ENCODE results near the gene SMARCA4.

SMARCA4 gene

DNA sequence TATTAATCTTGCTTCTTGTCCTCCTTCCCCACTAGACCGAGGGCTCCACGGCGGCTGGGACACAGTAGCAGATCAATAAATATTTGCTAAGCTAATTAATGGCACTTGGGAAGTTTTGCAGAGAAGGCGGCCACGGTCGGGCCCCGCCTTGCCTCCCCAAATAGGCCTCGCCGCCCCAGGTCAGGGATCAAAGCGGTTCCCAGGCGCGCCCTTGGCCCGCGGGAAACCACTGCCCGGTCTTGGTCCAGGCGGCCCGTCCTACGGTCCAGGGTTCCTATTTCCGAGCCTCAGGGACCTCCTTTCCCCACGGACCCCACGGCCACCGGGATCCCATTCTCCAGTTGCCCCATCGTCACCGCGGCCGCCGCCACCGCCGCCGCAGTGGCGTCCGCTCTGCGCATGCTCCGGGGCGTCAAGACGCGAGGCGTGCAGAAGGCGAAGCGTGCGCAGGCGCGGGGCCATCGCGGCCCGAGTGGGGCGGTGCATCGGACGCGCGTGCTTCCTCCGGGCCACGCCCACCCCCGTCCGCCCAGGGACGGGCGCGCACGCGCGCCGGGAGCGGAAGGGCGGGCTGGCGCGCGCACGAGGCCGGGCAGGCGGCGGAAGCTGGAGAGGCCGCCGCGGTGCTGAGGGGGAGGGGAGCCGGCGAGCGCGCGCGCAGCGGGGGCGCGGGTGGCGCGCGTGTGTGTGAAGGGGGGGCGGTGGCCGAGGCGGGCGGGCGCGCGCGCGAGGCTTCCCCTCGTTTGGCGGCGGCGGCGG, at the start of gene SMARCA4:
SMARCA4 (plus strand) TSS at position 717 of the 759 bp plus-strand sequence. CDS start 23,122 bp downstream, outside the sequence.
- Histone ChIP-seq H3K4me3 (ENCODE audit: low read length) (peak within 1 kb of the TSS; percentile 73), H3K27me3 (ENCODE audit: control insufficient read depth, insufficient read depth, low read length) (no peaks in the 10 kb centered on the region), H3K27ac (ENCODE audit: low read length) (no peak within 1 kb of the TSS), H3K9me3 (ENCODE audit: control insufficient read depth, insufficient read depth, low read length) (no peaks in the 10 kb centered on the region), H3K4me1 (ENCODE audit: control insufficient read depth, insufficient read depth, low read length) (peaks cover 4% of the 10 kb centered on the region; the same call in 1 of the 2 replicates), H3K36me3 (ENCODE audit: control insufficient read depth, insufficient read depth, low read length) (no peaks in the 10 kb centered on the region)
- no CpG with 5 or more reads among the region's 100 CpGs for WGBS (ENCODE audit: insufficient coverage, insufficient read length)
- peak; percentile 92 for DNase-seq (ENCODE audit: low read depth, low spot score)

DNA sequence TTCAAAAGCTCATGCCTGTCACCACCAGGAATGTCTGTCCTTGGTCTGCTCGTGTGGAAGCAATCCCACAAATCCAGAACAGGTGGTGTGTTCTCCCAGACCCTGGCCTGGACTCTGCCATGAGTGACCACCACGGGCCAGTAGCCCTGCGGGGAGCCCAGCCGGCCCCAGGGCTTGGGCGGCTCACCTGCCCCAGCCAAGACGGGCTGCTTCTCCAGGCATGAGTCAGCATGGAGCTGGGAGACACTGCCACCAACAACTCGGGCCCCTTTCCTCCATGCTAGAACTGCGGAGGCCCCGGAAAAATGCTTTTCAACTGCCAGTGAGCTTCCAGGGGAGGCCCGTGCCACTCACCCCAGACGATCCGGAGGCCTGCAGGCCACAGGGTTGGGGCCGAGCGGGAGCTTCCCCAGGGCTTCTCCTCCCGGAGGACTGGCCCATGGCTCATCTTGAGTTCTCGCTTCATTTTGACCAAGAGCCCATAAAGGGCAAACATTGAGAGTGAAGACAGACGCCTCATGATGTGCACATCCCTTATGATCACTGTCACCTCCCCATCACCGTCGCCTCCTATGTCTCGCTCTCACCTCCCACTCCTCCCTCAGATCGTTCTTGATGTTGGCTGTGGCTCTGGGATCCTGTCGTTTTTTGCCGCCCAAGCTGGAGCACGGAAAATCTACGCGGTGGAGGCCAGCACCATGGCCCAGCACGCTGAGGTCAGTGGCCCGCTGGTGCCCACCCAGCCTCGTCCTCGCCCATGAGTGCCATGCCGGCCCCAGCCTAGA, 49.1 kb upstream of the SMARCA4 start:
- peaks cover 34% of the 10 kb centered on the region for H3K36me3 ChIP-seq (ENCODE audit: control insufficient read depth, insufficient read depth, low read length)
- H3K27ac ChIP-seq (ENCODE audit: low read length), result no peak overlapping the region
- WGBS (ENCODE audit: insufficient coverage, insufficient read length), result no CpG with 5 or more reads among the region's 31 CpGs

DNA sequence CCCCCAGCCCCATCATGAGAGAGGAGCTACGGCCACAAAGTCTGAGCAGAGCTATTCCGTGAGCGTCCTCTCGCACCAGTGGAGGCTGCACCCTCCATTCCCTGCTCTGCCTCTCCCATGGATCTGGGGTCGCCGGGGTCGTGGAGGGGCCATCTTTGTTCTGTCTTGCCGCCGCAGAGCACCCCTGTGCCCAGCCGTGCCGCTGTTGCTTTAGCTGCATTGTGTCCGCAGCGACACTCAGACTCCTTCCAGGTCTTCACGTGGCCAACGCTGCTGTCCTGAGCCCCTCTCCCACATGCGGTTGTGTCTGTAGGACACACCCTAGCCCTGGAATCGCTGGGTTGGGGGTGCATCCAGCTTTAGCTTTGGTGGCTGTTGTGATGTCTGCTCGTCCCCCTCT, 48.2 kb upstream of the SMARCA4 start:
- Histone ChIP-seq H3K27ac (ENCODE audit: low read length) (no peak overlapping the region), H3K9me3 (ENCODE audit: control insufficient read depth, insufficient read depth, low read length) (no peaks in the 10 kb centered on the region), H3K4me3 (ENCODE audit: low read length) (no peak overlapping the region), H3K4me1 (ENCODE audit: control insufficient read depth, insufficient read depth, low read length) (no peaks in the 10 kb centered on the region), H3K27me3 (ENCODE audit: control insufficient read depth, insufficient read depth, low read length) (no peaks in the 10 kb centered on the region), H3K36me3 (ENCODE audit: control insufficient read depth, insufficient read depth, low read length) (peaks cover 34% of the 10 kb centered on the region)
- no CpG with 5 or more reads among the region's 18 CpGs for WGBS (ENCODE audit: insufficient coverage, insufficient read length)
- DNase-seq (ENCODE audit: low read depth, low spot score), result no peak

More for the DNA sequence above, 49.1 kb upstream of the SMARCA4 start:
- Histone ChIP-seq H3K4me3 (ENCODE audit: low read length) (no peak overlapping the region), H3K27me3 (ENCODE audit: control insufficient read depth, insufficient read depth, low read length) (no peaks in the 10 kb centered on the region), H3K4me1 (ENCODE audit: control insufficient read depth, insufficient read depth, low read length) (no peaks in the 10 kb centered on the region), H3K9me3 (ENCODE audit: control insufficient read depth, insufficient read depth, low read length) (no peaks in the 10 kb centered on the region)
- DNase-seq (ENCODE audit: low read depth, low spot score), result no peak

DNA sequence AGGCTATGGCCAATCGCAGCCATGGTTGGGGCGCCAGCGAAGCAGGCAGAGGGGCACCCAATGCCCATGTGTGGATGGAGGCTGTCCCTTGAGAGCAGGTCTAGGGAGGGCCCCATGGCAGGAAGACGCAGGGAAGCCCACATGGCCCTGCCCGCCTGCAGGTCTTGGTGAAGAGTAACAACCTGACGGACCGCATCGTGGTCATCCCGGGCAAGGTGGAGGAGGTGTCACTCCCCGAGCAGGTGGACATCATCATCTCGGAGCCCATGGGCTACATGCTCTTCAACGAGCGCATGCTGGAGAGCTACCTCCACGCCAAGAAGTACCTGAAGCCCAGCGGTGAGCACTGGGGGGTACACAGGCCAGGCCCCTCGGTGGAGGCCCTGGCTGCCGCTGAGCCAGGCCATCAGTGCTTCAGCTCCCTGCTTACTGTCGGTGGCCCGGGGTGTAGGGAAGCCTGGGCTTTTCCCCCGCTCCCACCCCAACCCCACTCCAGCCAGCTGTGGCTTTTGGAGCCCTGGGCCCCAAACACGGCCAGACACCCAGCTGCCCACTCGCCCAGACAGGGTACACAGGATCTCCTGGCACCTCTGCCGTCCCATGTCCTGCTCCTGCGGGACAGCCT, 47.0 kb upstream of the SMARCA4 start:
- H3K9me3 ChIP-seq (ENCODE audit: control insufficient read depth, insufficient read depth, low read length), result no peaks in the 10 kb centered on the region
- no peak overlapping the region for H3K4me3 ChIP-seq (ENCODE audit: low read length)
- no peaks in the 10 kb centered on the region for H3K27me3 ChIP-seq (ENCODE audit: control insufficient read depth, insufficient read depth, low read length)
- H3K36me3 ChIP-seq (ENCODE audit: control insufficient read depth, insufficient read depth, low read length), result peaks cover 28% of the 10 kb centered on the region
- no CpG with 5 or more reads among the region's 24 CpGs for WGBS (ENCODE audit: insufficient coverage, insufficient read length)
- DNase-seq (ENCODE audit: low read depth, low spot score), result no peak
- no peaks in the 10 kb centered on the region for H3K4me1 ChIP-seq (ENCODE audit: control insufficient read depth, insufficient read depth, low read length)
- no peak overlapping the region for H3K27ac ChIP-seq (ENCODE audit: low read length)

DNA sequence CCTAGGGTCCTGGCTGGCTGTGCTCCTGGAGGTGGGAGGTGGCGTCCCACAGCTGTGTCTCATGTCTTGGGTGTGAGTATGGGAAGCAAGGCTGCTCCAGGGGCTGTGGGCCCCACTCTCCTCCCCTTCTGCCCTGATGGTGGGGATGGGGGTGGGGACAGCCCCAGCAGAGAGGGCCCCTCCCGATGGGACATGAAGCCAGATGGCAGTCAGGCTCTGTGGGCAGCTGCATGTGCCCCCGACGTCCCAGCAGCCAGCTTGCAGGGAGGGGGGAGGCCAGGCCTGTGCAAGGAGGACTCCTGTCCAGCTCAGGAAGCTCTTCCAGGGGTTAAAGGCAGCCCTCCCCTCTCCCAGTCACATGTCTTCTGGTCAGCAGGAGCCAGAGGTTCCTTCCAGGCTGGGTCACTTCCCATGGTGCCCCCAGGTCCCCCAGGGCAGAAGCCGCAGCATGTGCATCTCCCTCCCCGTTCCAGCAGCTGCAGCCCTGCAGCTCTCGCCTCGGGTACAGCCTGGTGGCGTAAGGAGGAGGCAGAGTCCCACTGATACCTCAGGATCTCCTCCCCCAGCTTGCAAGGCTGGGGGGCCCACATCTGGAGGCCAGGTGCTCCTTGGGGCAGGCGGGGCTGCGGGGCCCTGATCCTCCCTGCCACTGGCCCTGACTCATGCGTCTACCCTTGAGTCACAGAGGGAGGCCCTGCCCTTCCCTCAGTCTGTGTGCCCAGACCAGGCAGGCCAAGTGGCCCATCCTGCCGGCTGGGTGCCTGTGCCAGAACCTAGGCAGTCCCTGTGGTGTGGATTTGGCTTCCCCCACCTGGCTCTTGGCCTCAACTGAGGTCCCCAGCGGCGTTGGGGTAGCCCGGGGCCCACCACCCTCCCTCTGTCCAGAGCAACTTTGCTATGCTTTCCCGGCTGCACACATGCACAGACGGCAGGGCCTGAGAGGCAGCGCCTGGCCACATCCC, 45.4 kb upstream of the SMARCA4 start:
- Histone ChIP-seq H3K4me3 (ENCODE audit: low read length) (no peak overlapping the region), H3K27ac (ENCODE audit: low read length) (no peak overlapping the region), H3K4me1 (ENCODE audit: control insufficient read depth, insufficient read depth, low read length) (no peaks in the 10 kb centered on the region), H3K9me3 (ENCODE audit: control insufficient read depth, insufficient read depth, low read length) (no peaks in the 10 kb centered on the region), H3K36me3 (ENCODE audit: control insufficient read depth, insufficient read depth, low read length) (peaks cover 38% of the 10 kb centered on the region), H3K27me3 (ENCODE audit: control insufficient read depth, insufficient read depth, low read length) (no peaks in the 10 kb centered on the region)
- no peak for DNase-seq (ENCODE audit: low read depth, low spot score)
- WGBS (ENCODE audit: insufficient coverage, insufficient read length), result no CpG with 5 or more reads among the region's 19 CpGs

DNA sequence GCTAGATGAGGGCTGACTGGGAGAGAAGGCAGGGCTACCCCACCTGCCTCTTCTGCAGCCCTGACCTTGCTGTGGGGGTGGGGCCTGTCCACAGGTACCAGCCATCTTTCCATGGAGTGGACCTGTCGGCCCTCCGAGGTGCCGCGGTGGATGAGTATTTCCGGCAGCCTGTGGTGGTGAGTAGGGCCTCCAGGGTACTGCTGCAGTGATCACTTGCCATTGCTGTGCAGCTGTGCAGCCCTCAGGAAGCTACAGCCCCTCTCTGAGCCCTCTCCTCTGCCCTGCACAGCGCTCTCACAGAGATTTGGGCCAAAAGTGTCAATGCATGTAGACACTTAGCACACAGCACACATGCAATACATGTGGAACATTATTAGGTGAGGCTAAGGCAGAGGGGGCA, 44.2 kb upstream of the SMARCA4 start:
- H3K27ac ChIP-seq (ENCODE audit: low read length), result no peak overlapping the region
- no peaks in the 10 kb centered on the region for H3K27me3 ChIP-seq (ENCODE audit: control insufficient read depth, insufficient read depth, low read length)
- no peak for DNase-seq (ENCODE audit: low read depth, low spot score)
- no peaks in the 10 kb centered on the region for H3K9me3 ChIP-seq (ENCODE audit: control insufficient read depth, insufficient read depth, low read length)
- WGBS (ENCODE audit: insufficient coverage, insufficient read length), result no CpG with 5 or more reads among the region's 6 CpGs
- H3K4me1 ChIP-seq (ENCODE audit: control insufficient read depth, insufficient read depth, low read length), result no peaks in the 10 kb centered on the region; the same call in 1 of the 2 replicates
- no peak overlapping the region; the same call in 1 of the 2 replicates for H3K4me3 ChIP-seq (ENCODE audit: low read length)
- peaks cover 43% of the 10 kb centered on the region for H3K36me3 ChIP-seq (ENCODE audit: control insufficient read depth, insufficient read depth, low read length)

DNA sequence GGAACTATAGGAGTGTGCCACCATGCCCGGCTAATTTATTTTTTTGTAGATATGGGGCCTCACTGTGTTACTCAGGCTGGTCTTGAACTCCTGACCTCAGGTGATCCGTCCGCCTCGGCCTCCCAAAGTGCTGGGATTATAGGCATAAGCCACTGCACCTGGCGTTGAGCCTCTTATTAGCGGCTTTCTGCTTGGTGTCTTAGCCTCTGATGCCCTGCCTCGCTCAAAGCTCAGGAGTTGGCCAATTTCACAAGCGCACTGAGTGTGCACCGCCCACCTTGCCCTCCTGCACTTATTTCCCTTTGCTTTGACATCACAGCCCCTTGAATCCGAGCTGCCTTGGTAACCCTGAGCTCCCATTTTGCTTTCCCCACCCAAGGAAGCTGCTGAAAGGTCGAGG, 42.5 kb upstream of the SMARCA4 start:
- WGBS (ENCODE audit: insufficient coverage, insufficient read length), result no CpG with 5 or more reads among the region's 11 CpGs
- no peak for DNase-seq (ENCODE audit: low read depth, low spot score)
- Histone ChIP-seq H3K27ac (ENCODE audit: low read length) (no peak overlapping the region), H3K27me3 (ENCODE audit: control insufficient read depth, insufficient read depth, low read length) (no peaks in the 10 kb centered on the region), H3K4me3 (ENCODE audit: low read length) (no peak overlapping the region; the same call in 1 of the 2 replicates), H3K36me3 (ENCODE audit: control insufficient read depth, insufficient read depth, low read length) (peaks cover 41% of the 10 kb centered on the region), H3K9me3 (ENCODE audit: control insufficient read depth, insufficient read depth, low read length) (no peaks in the 10 kb centered on the region), H3K4me1 (ENCODE audit: control insufficient read depth, insufficient read depth, low read length) (no peaks in the 10 kb centered on the region; the same call in 1 of the 2 replicates)

DNA sequence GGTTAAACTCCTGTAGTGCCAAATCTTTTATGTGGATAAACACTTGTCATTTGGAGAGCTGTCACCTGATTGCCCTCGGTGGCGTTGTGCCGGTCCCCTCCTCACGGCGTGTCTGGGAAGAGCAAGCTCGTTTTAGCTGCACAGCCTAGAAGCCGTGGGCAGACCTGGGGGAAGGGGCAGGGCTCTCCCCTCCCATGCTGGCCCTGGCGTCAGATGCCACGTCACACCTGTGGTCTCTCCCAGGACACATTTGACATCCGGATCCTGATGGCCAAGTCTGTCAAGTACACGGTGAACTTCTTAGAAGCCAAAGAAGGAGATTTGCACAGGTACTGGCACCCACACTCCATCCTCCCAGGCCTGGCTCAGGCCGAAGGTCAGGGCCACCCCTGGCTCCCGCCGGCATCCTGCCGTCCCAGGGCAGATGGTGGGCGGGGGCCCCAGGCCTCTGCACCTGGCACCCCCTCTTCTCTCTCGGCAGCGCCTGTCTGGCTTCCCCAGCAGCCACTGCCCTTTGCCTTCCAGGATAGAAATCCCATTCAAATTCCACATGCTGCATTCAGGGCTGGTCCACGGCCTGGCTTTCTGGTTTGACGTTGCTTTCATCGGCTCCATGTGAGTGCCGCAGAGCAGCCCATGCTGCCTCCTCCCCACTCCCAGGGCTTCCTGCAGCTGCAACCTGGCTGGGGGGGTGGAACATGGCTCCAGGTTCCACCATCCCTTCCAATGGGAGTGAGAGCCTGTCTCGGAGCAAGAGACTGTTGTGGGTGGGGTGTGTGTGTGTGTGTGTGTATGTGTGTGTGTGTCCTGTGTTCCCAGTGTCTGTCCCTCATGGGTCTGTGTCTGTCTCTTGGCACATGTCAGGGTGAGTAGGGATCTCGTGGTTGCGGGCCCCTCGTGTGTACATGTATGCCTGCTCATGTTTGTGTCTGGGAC, 41.2 kb upstream of the SMARCA4 start:
- no peaks in the 10 kb centered on the region; the same call in 1 of the 2 replicates for H3K4me1 ChIP-seq (ENCODE audit: control insufficient read depth, insufficient read depth, low read length)
- DNase-seq (ENCODE audit: low read depth, low spot score), result no peak
- H3K4me3 ChIP-seq (ENCODE audit: low read length), result no peak overlapping the region
- H3K9me3 ChIP-seq (ENCODE audit: control insufficient read depth, insufficient read depth, low read length), result no peaks in the 10 kb centered on the region
- peaks cover 45% of the 10 kb centered on the region for H3K36me3 ChIP-seq (ENCODE audit: control insufficient read depth, insufficient read depth, low read length)
- H3K27ac ChIP-seq (ENCODE audit: low read length), result no peak overlapping the region
- H3K27me3 ChIP-seq (ENCODE audit: control insufficient read depth, insufficient read depth, low read length), result no peaks in the 10 kb centered on the region
- WGBS (ENCODE audit: insufficient coverage, insufficient read length), result no CpG with 5 or more reads among the region's 26 CpGs

DNA sequence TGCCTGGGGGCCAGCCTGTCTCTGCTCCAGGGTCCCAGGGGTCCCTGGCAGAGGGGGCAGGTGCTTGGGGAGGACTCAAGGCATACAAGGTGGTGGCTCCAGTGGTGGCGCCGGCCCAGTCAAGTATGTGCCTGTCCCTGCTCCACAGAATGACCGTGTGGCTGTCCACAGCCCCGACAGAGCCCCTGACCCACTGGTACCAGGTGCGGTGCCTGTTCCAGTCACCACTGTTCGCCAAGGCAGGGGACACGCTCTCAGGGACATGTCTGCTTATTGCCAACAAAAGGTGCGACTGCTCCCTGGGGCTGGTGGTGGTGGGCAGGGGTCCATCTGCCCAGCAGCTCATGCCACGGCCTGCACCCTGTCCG, 40.6 kb upstream of the SMARCA4 start:
- no peak for DNase-seq (ENCODE audit: low read depth, low spot score)
- H3K36me3 ChIP-seq (ENCODE audit: control insufficient read depth, insufficient read depth, low read length), result peaks cover 42% of the 10 kb centered on the region
- WGBS (ENCODE audit: insufficient coverage, insufficient read length), result no CpG with 5 or more reads among the region's 10 CpGs

More for the DNA sequence above, 40.6 kb upstream of the SMARCA4 start:
- Histone ChIP-seq H3K27me3 (ENCODE audit: control insufficient read depth, insufficient read depth, low read length) (no peaks in the 10 kb centered on the region), H3K4me1 (ENCODE audit: control insufficient read depth, insufficient read depth, low read length) (no peaks in the 10 kb centered on the region; the same call in 1 of the 2 replicates), H3K27ac (ENCODE audit: low read length) (no peak overlapping the region), H3K4me3 (ENCODE audit: low read length) (no peak overlapping the region), H3K9me3 (ENCODE audit: control insufficient read depth, insufficient read depth, low read length) (no peaks in the 10 kb centered on the region)
